Measurements from ENCODE around the gene PRUNE2.

DNA sequence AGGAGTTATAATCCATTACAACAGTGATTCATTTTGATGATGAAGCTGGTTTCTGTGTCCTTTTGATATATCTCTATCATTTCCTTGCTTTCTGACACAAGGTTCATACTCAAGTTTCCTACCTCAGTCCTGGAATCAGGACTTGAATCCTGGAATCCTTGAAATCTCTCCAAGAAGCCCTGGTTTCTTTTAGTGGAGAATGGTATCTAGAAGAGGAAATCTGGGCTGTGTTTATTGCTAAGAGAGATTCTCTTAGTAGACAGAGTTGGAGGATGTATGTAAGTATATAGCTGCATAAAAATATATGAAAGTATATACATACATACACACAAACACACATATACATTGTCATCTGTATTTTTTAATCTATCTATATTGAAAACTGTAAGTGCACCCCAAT, 332.5 kb downstream of the PRUNE2 start:
- TF ChIP-seq SIN3A (IDR thresholded peaks at IDR 0.05; ENCODE audit: borderline replicate concordance, insufficient read depth, low read length) (no peak), TAF1 (IDR thresholded peaks at IDR 0.05; ENCODE audit: borderline replicate concordance, insufficient read depth, low read length) (no peak), POLR2AphosphoS5 (IDR thresholded peaks at IDR 0.05; ENCODE audit: low read depth, low read length) (no peak), FOXP2 (optimal IDR thresholded peaks at IDR 0.05; ENCODE audit: borderline replicate concordance, extremely low read depth, extremely low read length, insufficient read depth) (no peak)
- TF ChIP-seq, protein P1, sequence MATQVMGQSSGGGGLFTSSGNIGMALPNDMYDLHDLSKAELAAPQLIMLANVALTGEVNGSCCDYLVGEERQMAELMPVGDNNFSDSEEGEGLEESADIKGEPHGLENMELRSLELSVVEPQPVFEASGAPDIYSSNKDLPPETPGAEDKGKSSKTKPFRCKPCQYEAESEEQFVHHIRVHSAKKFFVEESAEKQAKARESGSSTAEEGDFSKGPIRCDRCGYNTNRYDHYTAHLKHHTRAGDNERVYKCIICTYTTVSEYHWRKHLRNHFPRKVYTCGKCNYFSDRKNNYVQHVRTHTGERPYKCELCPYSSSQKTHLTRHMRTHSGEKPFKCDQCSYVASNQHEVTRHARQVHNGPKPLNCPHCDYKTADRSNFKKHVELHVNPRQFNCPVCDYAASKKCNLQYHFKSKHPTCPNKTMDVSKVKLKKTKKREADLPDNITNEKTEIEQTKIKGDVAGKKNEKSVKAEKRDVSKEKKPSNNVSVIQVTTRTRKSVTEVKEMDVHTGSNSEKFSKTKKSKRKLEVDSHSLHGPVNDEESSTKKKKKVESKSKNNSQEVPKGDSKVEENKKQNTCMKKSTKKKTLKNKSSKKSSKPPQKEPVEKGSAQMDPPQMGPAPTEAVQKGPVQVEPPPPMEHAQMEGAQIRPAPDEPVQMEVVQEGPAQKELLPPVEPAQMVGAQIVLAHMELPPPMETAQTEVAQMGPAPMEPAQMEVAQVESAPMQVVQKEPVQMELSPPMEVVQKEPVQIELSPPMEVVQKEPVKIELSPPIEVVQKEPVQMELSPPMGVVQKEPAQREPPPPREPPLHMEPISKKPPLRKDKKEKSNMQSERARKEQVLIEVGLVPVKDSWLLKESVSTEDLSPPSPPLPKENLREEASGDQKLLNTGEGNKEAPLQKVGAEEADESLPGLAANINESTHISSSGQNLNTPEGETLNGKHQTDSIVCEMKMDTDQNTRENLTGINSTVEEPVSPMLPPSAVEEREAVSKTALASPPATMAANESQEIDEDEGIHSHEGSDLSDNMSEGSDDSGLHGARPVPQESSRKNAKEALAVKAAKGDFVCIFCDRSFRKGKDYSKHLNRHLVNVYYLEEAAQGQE (IDR thresholded peaks at IDR 0.05; ENCODE audit: insufficient read depth in 1 of 2, low read depth in 2 of 2, low read length in 2 of 2): no peak
